GM23338 (cell line): ENCODE data around the gene MIA. TPM values are rescaled to one million over a fixed set of nuclear protein-coding genes. Genes with fewer than 3 reads are reported as not detected.

Experiments
- CREB1 ChIP-seq: fragments of 250-450 bp; sonication (Bioruptor Pico); IDR thresholded peaks from 2 replicates; pipeline ENCODE4 v1.5.0; 2020; ENCODE audit warnings: low read depth, mild to moderate bottlenecking, moderate library complexity
- ETS1 ChIP-seq: IDR thresholded peaks from 2 replicates; pipeline ENCODE4 v1.6.1; 2016; ENCODE audit warnings: antibody characterized with exemption
- EZH2 ChIP-seq: fragments of 200-600 bp; sonication (generic); IDR thresholded peaks from one replicate; pipeline ENCODE4 v1.8.0; 2017; ENCODE audit warnings: antibody characterized with exemption, mild to moderate bottlenecking, low read depth; ENCODE audit not compliant: unreplicated experiment
- NANOG ChIP-seq: IDR thresholded peaks from 2 replicates; pipeline ENCODE4 v1.6.1; 2016; ENCODE audit warnings: antibody characterized with exemption, borderline replicate concordance
- STAT1 ChIP-seq: IDR thresholded peaks from one replicate; pipeline ENCODE4 v1.6.1; 2016; ENCODE audit warnings: antibody characterized with exemption; ENCODE audit not compliant: unreplicated experiment
- ZNF462 ChIP-seq: fragments of 250-450 bp; sonication (Bioruptor Pico); IDR thresholded peaks from 2 replicates; pipeline ENCODE4 v1.5.0; 2020; ENCODE audit warnings: mild to moderate bottlenecking, moderate library complexity
- polyA plus RNA-seq: library from polyadenylated mRNA; unstranded; fragments of >200 nt; fragmentation: Nextera tagmentation; extraction: Ambion mirVana; gene quantifications from 2 replicates; pipeline ENCODE4 v1.2.1, GENCODE V29; 2016
- total RNA-seq: library from RNA; depleted of rRNA; stranded (reverse); fragments of >200 nt; shearing (Covaris generic); gene quantifications from 2 replicates; pipeline ENCODE4 v1.2.3, GENCODE V29; 2014

Gene MIA
- total and polyA plus RNA-seq, 2 experiments from 2014 or later = not detected

- no peak for TF ChIP-seq ZNF462 (CRISPR knock-in tag)
- no peak for TF ChIP-seq ETS1
- no peak for TF ChIP-seq STAT1
- TF ChIP-seq CREB1 = no peak
- no peak for TF ChIP-seq EZH2
- TF ChIP-seq NANOG = no peak
Observed at GRCh38 chr19:40803170-40803856, 28.0 kb downstream of the MIA start (continued).
